HEK293 (cell line): ENCODE results near the gene CATSPERD.
A peak's percentile ranks its signal among the peaks of the same experiment; 100 is the strongest.

Experiments
- CTCF ChIA-PET: fragments of 350-600 bp; formaldehyde crosslinking; extraction: SDS; loops from one replicate; lab custom pipeline; 2021; ENCODE audit warnings: antibody characterized with exemption; lab: Yijun Ruan, JAX
- POLR2A ChIA-PET: fragments of 300-600 bp; formaldehyde crosslinking; extraction: SDS; loops from one replicate; lab custom pipeline; 2020; ENCODE audit warnings: antibody characterized with exemption, inconsistent platforms; lab: Yijun Ruan, JAX
- H3K27ac ChIP-seq: fragments of 200-500 bp; sonication (Bioruptor generic); 2 replicates; pipeline ENCODE4 v1.5.1; 2014; ENCODE audit warnings: low read depth, low read length, control low read depth, inconsistent platforms; ENCODE audit errors: extremely low read depth
- H3K36me3 ChIP-seq, 2 experiments: fragments of 200-500 bp in 1 of 2; sonication (Bioruptor generic) in 1 of 2; 1 replicate in 1 of 2; 2 replicates in 1 of 2; pipeline ENCODE4 v1.5.1; 2014 to 2017; ENCODE audit warnings: inconsistent platforms in 2 of 2, low read length in 2 of 2; ENCODE audit not compliant: control insufficient read depth in 2 of 2, insufficient read depth in 1 of 2
- H3K4me1 ChIP-seq: fragments of 200-500 bp; sonication (Bioruptor generic); 2 replicates; pipeline ENCODE4 v1.5.1; 2014; ENCODE audit warnings: mild to moderate bottlenecking, low read length, inconsistent platforms; ENCODE audit not compliant: control insufficient read depth, insufficient read depth
- H3K4me3 ChIP-seq: 2 replicates; pipeline ENCODE4 v1.5.1; 2011; ENCODE audit warnings: low read depth, mild to moderate bottlenecking, control low read depth, low read length, moderate library complexity
- H3K9me3 ChIP-seq: fragments of 200-500 bp; sonication (Bioruptor generic); 2 replicates; pipeline ENCODE4 v1.5.1; 2014; ENCODE audit warnings: low read depth, low read length, inconsistent platforms; ENCODE audit not compliant: control insufficient read depth, insufficient read depth
- BCL11B ChIP-seq: fragments of 450-650 bp; formaldehyde crosslinking; IDR thresholded peaks from 2 replicates; pipeline ENCODE4 v1.5.1; 2016; ENCODE audit warnings: low read depth, missing biosample characterization, missing genetic modification characterization
- EGR2 ChIP-seq: fragments of 450-650 bp; formaldehyde crosslinking; IDR thresholded peaks from 2 replicates; pipeline ENCODE4 v1.5.1; 2016; ENCODE audit warnings: low read depth, missing biosample characterization, missing genetic modification characterization
- FEZF1 ChIP-seq: fragments of 450-650 bp; formaldehyde crosslinking; IDR thresholded peaks from 2 replicates; pipeline ENCODE4 v1.5.1; 2016; ENCODE audit warnings: missing biosample characterization, missing genetic modification characterization
- GFI1B ChIP-seq: fragments of 450-650 bp; formaldehyde crosslinking; IDR thresholded peaks from 2 replicates; pipeline ENCODE4 v1.5.1; 2016; ENCODE audit warnings: missing biosample characterization, missing genetic modification characterization
- GLIS1 ChIP-seq: fragments of 450-650 bp; formaldehyde crosslinking; IDR thresholded peaks from 2 replicates; pipeline ENCODE4 v1.5.1; 2016; ENCODE audit warnings: missing biosample characterization, missing genetic modification characterization
- HOXD13 ChIP-seq: sonication (generic); formaldehyde crosslinking; IDR thresholded peaks from 2 replicates; pipeline ENCODE4 v1.8.0; 2022; ENCODE audit warnings: missing genetic modification reagents, borderline replicate concordance
- KLF9 ChIP-seq: fragments of 450-650 bp; formaldehyde crosslinking; IDR thresholded peaks from 2 replicates; pipeline ENCODE4 v1.5.1; 2016; ENCODE audit warnings: missing biosample characterization, missing genetic modification characterization, low read depth
- SP7 ChIP-seq: fragments of 450-650 bp; formaldehyde crosslinking; IDR thresholded peaks from 2 replicates; pipeline ENCODE4 v1.5.1; 2016; ENCODE audit warnings: missing biosample characterization, missing genetic modification characterization
- WT1 ChIP-seq: fragments of 450-650 bp; formaldehyde crosslinking; IDR thresholded peaks from 2 replicates; pipeline ENCODE4 v1.5.1; 2016; ENCODE audit warnings: missing biosample characterization, missing genetic modification characterization
- YY1 ChIP-seq: fragments of 450-650 bp; formaldehyde crosslinking; IDR thresholded peaks from 2 replicates; pipeline ENCODE4 v1.5.1; 2018; ENCODE audit warnings: missing biosample characterization, missing genetic modification characterization
- ZBTB17 ChIP-seq: fragments of 450-650 bp; formaldehyde crosslinking; IDR thresholded peaks from 2 replicates; pipeline ENCODE4 v1.5.1; 2016; ENCODE audit warnings: missing biosample characterization, missing genetic modification characterization
- ZBTB20 ChIP-seq: fragments of 450-650 bp; formaldehyde crosslinking; IDR thresholded peaks from 2 replicates; pipeline ENCODE4 v1.5.1; 2016; ENCODE audit warnings: missing biosample characterization, missing genetic modification characterization
- ZBTB8A ChIP-seq: fragments of 450-650 bp; formaldehyde crosslinking; IDR thresholded peaks from 2 replicates; pipeline ENCODE4 v1.5.1; 2016; ENCODE audit warnings: missing biosample characterization, missing genetic modification characterization
- ZFHX2 ChIP-seq: fragments of 450-650 bp; formaldehyde crosslinking; conservative IDR thresholded peaks from 2 replicates; pipeline ENCODE4 v1.5.1; 2016; ENCODE audit warnings: missing biosample characterization, missing genetic modification characterization
- ZFP3 ChIP-seq: fragments of 450-650 bp; formaldehyde crosslinking; IDR thresholded peaks from 2 replicates; pipeline ENCODE4 v1.5.1; 2016; ENCODE audit warnings: low read depth, missing biosample characterization, missing genetic modification characterization
- ZNF121 ChIP-seq: fragments of 450-650 bp; formaldehyde crosslinking; IDR thresholded peaks from 2 replicates; pipeline ENCODE4 v1.5.1; 2016; ENCODE audit warnings: missing biosample characterization, missing genetic modification characterization
- ZNF2 ChIP-seq: fragments of 450-650 bp; formaldehyde crosslinking; IDR thresholded peaks from 2 replicates; pipeline ENCODE4 v1.5.1; 2016; ENCODE audit warnings: missing biosample characterization, missing genetic modification characterization
- ZNF211 ChIP-seq: fragments of 450-650 bp; formaldehyde crosslinking; IDR thresholded peaks from 2 replicates; pipeline ENCODE4 v1.5.1; 2016; ENCODE audit warnings: low read depth, missing biosample characterization, missing genetic modification characterization
- ZNF214 ChIP-seq: fragments of 450-650 bp; formaldehyde crosslinking; IDR thresholded peaks from 2 replicates; pipeline ENCODE4 v1.5.1; 2017; ENCODE audit warnings: missing biosample characterization, mild to moderate bottlenecking, missing genetic modification characterization, borderline replicate concordance
- ZNF324 ChIP-seq: fragments of 450-650 bp; formaldehyde crosslinking; IDR thresholded peaks from 2 replicates; pipeline ENCODE4 v1.5.1; 2016; ENCODE audit warnings: missing biosample characterization, missing genetic modification characterization
- ZNF530 ChIP-seq: fragments of 450-650 bp; formaldehyde crosslinking; IDR thresholded peaks from 2 replicates; pipeline ENCODE4 v1.5.1; 2016; ENCODE audit warnings: low read depth, missing biosample characterization, missing genetic modification characterization
- ZNF571 ChIP-seq: fragments of 450-650 bp; formaldehyde crosslinking; IDR thresholded peaks from 2 replicates; pipeline ENCODE4 v1.5.0; 2017; ENCODE audit warnings: missing biosample characterization, missing genetic modification characterization
- ZNF600 ChIP-seq: fragments of 450-650 bp; formaldehyde crosslinking; IDR thresholded peaks from 2 replicates; pipeline ENCODE4 v1.5.1; 2016; ENCODE audit warnings: missing biosample characterization, missing genetic modification characterization
- ZNF623 ChIP-seq: fragments of 450-650 bp; formaldehyde crosslinking; IDR thresholded peaks from 2 replicates; pipeline ENCODE4 v1.5.1; 2016; ENCODE audit warnings: missing biosample characterization, missing genetic modification characterization
- ZNF658 ChIP-seq: fragments of 450-650 bp; formaldehyde crosslinking; IDR thresholded peaks from 2 replicates; pipeline ENCODE4; 2016; ENCODE audit warnings: missing biosample characterization, missing genetic modification characterization
- TF ChIP-seq, protein P1 (sequence below): fragments of 450-650 bp; formaldehyde crosslinking; IDR thresholded peaks from 2 replicates; pipeline ENCODE4 v1.5.1; 2017; ENCODE audit warnings: missing biosample characterization, missing genetic modification characterization
- TF ChIP-seq, protein P2 (sequence below): fragments of 450-650 bp; formaldehyde crosslinking; IDR thresholded peaks from 2 replicates; pipeline ENCODE4 v1.5.1; 2016; ENCODE audit warnings: missing biosample characterization, missing genetic modification characterization
- TF ChIP-seq, protein P3 (sequence below): fragments of 450-650 bp; formaldehyde crosslinking; IDR thresholded peaks from 2 replicates; pipeline ENCODE4 v1.5.1; 2016; ENCODE audit warnings: missing biosample characterization, missing genetic modification characterization
- TF ChIP-seq, protein P4 (sequence below): fragments of 450-650 bp; formaldehyde crosslinking; IDR thresholded peaks from 2 replicates; pipeline ENCODE4 v1.5.1; 2016; ENCODE audit warnings: missing biosample characterization, missing genetic modification characterization
- TF ChIP-seq, protein P5 (sequence below): fragments of 450-650 bp; formaldehyde crosslinking; IDR thresholded peaks from 2 replicates; pipeline ENCODE4 v1.5.1; 2016; ENCODE audit warnings: missing biosample characterization, missing genetic modification characterization

The CATSPERD gene

DNA sequence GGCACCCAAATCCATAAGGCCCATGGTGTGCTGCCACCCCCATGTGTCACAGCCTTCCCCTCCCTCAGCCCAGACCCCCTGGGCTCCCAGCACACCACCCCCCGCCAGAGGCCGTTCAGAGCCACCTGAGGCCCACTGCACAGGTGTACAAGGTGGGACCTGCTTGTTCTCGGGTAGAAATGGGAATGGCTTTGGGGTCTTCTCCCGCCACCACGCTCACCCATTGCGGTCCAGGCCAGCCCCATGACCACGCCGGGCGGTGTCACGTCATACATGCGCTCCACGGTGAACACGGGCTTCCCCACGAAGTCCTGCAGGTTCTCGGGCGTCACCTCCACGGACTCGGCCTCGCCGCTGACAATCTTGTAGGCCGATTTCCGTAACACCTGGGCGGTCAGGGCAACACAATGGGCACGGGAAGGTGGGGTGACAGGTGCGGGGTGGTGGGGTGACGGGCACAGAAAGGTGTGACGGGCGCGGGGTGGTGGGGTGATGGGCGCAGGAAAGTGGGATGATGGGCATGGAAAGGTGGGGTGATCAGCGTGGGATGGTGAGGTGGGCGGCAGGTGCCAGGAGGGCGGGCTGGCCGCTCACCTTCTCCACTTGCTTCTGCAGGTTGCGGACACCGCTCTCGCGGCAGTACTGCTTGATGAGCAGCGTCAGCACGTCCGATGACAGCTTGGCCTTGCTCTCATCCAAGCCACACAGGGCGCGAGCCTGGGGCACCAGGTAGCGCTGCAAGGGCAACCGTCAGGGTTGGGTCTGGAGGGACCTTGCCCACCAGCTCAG is 26.1 kb upstream of the CATSPERD start (continued):
- TF ChIP-seq, protein P1, sequence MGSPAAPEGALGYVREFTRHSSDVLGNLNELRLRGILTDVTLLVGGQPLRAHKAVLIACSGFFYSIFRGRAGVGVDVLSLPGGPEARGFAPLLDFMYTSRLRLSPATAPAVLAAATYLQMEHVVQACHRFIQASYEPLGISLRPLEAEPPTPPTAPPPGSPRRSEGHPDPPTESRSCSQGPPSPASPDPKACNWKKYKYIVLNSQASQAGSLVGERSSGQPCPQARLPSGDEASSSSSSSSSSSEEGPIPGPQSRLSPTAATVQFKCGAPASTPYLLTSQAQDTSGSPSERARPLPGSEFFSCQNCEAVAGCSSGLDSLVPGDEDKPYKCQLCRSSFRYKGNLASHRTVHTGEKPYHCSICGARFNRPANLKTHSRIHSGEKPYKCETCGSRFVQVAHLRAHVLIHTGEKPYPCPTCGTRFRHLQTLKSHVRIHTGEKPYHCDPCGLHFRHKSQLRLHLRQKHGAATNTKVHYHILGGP (tag by site-specific recombination), result no peak
- TF ChIP-seq GLIS1, result peak; percentile 67
- TF ChIP-seq, protein P2, sequence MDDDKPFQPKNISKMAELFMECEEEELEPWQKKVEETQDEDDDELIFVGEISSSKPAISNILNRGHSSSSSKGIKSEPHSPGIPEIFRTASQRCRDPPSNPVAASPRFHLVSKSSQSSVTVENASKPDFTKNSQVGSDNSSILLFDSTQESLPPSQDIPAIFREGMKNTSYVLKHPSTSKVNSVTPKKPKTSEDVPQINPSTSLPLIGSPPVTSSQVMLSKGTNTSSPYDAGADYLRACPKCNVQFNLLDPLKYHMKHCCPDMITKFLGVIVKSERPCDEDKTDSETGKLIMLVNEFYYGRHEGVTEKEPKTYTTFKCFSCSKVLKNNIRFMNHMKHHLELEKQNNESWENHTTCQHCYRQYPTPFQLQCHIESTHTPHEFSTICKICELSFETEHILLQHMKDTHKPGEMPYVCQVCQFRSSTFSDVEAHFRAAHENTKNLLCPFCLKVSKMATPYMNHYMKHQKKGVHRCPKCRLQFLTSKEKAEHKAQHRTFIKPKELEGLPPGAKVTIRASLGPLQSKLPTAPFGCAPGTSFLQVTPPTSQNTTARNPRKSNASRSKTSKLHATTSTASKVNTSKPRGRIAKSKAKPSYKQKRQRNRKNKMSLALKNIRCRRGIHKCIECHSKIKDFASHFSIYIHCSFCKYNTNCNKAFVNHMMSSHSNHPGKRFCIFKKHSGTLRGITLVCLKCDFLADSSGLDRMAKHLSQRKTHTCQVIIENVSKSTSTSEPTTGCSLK (tag by site-specific recombination), result no peak
- TF ChIP-seq WT1 (tag by site-specific recombination), result no peak
- TF ChIP-seq ZBTB20 (tag by site-specific recombination), result no peak
- peak; percentile 49; the same call in 1 of the 2 replicates for TF ChIP-seq ZBTB8A (tag by site-specific recombination)
- no peak for TF ChIP-seq ZNF571 (tag by site-specific recombination)
- no peak for TF ChIP-seq GFI1B
- TF ChIP-seq ZNF600 (tag by site-specific recombination), result peak; percentile 93
- peak; percentile 72 for TF ChIP-seq EGR2 (tag by site-specific recombination)
- TF ChIP-seq ZFHX2 (tag by site-specific recombination), result peak; percentile 64
- TF ChIP-seq KLF9 (tag by site-specific recombination), result no peak
- TF ChIP-seq ZNF324 (tag by site-specific recombination), result no peak
- TF ChIP-seq ZNF214 (tag by site-specific recombination), result no peak
- TF ChIP-seq BCL11B (tag by site-specific recombination), result peak; percentile 56; the same call in 1 of the 2 replicates
- TF ChIP-seq SP7, result peak; percentile 7; the same call in 1 of the 2 replicates
- no peak for TF ChIP-seq ZFP3 (tag by site-specific recombination)

DNA sequence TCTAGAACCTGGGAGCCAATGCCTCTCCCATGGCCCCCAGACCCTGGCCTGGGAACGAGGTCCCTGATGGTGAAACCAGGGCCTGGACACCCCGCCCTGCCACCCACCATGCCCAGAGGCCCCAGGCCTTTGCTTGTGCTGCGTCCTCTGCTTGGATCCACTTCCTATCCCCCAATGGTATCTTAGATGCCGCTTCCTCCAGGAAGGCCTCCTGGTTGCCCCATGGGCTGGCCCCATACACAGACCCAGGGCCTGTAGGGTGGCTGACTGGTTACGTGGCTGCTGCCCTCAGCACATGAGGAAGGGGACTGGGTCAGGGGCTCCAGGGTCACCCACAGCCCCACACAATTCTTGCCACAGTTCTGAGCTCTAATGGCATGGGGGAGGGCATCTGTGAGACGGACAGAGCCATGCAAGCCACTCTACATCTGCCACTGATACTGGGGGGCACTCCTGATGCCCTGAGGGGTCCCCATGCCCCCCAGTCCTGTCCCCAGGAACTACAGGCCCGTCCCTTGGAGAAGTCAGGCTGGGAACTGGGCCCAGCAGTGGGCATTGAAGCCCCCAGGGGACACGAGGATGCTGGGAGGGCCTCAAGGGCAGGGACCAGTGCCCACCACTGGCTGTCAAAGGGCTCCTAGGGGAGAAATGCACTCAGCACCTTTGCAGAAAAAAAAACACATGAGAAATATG is 25.3 kb upstream of the CATSPERD start:
- no peaks in the 10 kb centered on the region; the same call in 1 of the 2 replicates for H3K4me1 ChIP-seq
- no peak overlapping the region for H3K4me3 ChIP-seq
- H3K27ac ChIP-seq, result peak overlapping the region; percentile 50
- H3K9me3 ChIP-seq, result no peaks in the 10 kb centered on the region
- ChIA-PET POLR2A (interaction anchor here (0.6 to 3.0 kb wide), 5 partner anchors 8 to 1340 kb away, joined by 3 to 12 read pairs (median 6); partner anchors contain the start of genes CATSPERD and LONP1), CTCF (no interaction called here)
- H3K36me3 ChIP-seq, result peaks cover 8 to 82% of the 10 kb centered on the region in 2 experiments; a peak in 2 of 3 replicates
- peak; percentile 69 for TF ChIP-seq ZNF623 (tag by site-specific recombination)
- 0 out of 2 replicates have a peak, but pooled peaks have one; percentile 7 for TF ChIP-seq FEZF1 (tag by site-specific recombination)
- TF ChIP-seq, protein P3, sequence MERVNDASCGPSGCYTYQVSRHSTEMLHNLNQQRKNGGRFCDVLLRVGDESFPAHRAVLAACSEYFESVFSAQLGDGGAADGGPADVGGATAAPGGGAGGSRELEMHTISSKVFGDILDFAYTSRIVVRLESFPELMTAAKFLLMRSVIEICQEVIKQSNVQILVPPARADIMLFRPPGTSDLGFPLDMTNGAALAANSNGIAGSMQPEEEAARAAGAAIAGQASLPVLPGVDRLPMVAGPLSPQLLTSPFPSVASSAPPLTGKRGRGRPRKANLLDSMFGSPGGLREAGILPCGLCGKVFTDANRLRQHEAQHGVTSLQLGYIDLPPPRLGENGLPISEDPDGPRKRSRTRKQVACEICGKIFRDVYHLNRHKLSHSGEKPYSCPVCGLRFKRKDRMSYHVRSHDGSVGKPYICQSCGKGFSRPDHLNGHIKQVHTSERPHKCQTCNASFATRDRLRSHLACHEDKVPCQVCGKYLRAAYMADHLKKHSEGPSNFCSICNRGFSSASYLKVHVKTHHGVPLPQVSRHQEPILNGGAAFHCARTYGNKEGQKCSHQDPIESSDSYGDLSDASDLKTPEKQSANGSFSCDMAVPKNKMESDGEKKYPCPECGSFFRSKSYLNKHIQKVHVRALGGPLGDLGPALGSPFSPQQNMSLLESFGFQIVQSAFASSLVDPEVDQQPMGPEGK (tag by site-specific recombination), result peak; percentile 4; the same call in 1 of the 2 replicates
- no peak for TF ChIP-seq ZBTB17 (tag by site-specific recombination)
- TF ChIP-seq ZNF530, result no peak
- TF ChIP-seq ZNF571 (tag by site-specific recombination), result no peak
- TF ChIP-seq, protein P4, sequence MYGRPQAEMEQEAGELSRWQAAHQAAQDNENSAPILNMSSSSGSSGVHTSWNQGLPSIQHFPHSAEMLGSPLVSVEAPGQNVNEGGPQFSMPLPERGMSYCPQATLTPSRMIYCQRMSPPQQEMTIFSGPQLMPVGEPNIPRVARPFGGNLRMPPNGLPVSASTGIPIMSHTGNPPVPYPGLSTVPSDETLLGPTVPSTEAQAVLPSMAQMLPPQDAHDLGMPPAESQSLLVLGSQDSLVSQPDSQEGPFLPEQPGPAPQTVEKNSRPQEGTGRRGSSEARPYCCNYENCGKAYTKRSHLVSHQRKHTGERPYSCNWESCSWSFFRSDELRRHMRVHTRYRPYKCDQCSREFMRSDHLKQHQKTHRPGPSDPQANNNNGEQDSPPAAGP (tag by site-specific recombination), result no peak
- 0 out of 2 replicates have a peak, but pooled peaks have one; percentile 16 for TF ChIP-seq ZNF121 (tag by site-specific recombination)
- TF ChIP-seq ZNF658 (tag by site-specific recombination), result no peak
- TF ChIP-seq SP7, result peak; percentile 8; the same call in 1 of the 2 replicates
- no peak for TF ChIP-seq ZNF211
- TF ChIP-seq YY1 (tag by site-specific recombination), result no peak
- TF ChIP-seq ZNF2 (tag by site-specific recombination), result no peak
- TF ChIP-seq GLIS1, result no peak
- TF ChIP-seq HOXD13, result no peak
- TF ChIP-seq, protein P5, sequence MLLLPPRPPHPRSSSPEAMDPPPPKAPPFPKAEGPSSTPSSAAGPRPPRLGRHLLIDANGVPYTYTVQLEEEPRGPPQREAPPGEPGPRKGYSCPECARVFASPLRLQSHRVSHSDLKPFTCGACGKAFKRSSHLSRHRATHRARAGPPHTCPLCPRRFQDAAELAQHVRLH (tag by site-specific recombination), result peak; percentile 83; the same call in 1 of the 2 replicates
